HepG2 (cell line): ENCODE results near the gene ERCC6. TPM values are rescaled to one million over a fixed set of nuclear protein-coding genes. Genes with fewer than 3 reads are reported as not detected.

Experiments used
- ATAC-seq: fragments of 200-7000 bp; cut with Tn5 transposase; 3 replicates; pipeline ENCODE4 v1.9.1; 2020; ENCODE audit warnings: mild to moderate bottlenecking, moderate library complexity
- BruUV-seq: library from RNA; stranded (reverse); fragments of 400-500 nt; replicated peaks from 2 replicates; lab custom pipeline; 2021; lab: Mats Ljungman, UMichigan
- CTCF ChIA-PET: fragments of 300-600 bp; formaldehyde crosslinking; extraction: SDS; loops from one replicate; lab custom pipeline; 2021; ENCODE audit warnings: low total read pairs, inconsistent platforms, low intra/inter-chr PET ratio; lab: Yijun Ruan, JAX
- POLR2A ChIA-PET: fragments of 350-600 bp; sonication (Branson Sonifier 250); formaldehyde crosslinking; loops from one replicate; lab custom pipeline; 2020; ENCODE audit warnings: antibody characterized with exemption, inconsistent platforms; lab: Yijun Ruan, JAX
- DNase-seq: peaks from one replicate; pipeline ENCODE4 v3.0.0-alpha.2; 2015; ENCODE audit warnings: low spot score
- FAIRE-seq: peaks from 3 replicates; lab custom pipeline; 2011; peaks lifted over from hg19 to GRCh38; lab: Jason Lieb, UNC
- H2AFZ ChIP-seq: one replicate; pipeline ENCODE4 v1.6.1; 2011; ENCODE audit warnings: low read length, inconsistent platforms
- H3K27ac ChIP-seq: fragments of 300-600 bp; 3 replicates; pipeline ENCODE4 v1.8.0; 2011; ENCODE audit warnings: mixed run types, mild to moderate bottlenecking, mixed read lengths, low read length, inconsistent platforms; ENCODE audit not compliant: insufficient read depth; ENCODE audit errors: extremely low read length
- H3K27me3 ChIP-seq, 2 experiments: fragments of 200-600 bp in 1 of 2; 2 replicates in 1 of 2; 3 replicates in 1 of 2; pipeline versions ENCODE4 v1.6.0 to v1.8.0; 2011; ENCODE audit warnings: low read length in 2 of 2, mild to moderate bottlenecking in 2 of 2, moderate library complexity in 2 of 2, inconsistent platforms in 1 of 2; ENCODE audit not compliant: insufficient read depth in 2 of 2, control insufficient read depth in 1 of 2
- H3K36me3 ChIP-seq, 2 experiments: fragments of 200-600 bp in 1 of 2; replicated peaks in 1 of 2; 2 replicates in 1 of 2; 3 replicates in 1 of 2; pipeline versions ENCODE4 v1.5.1 to v1.8.0; 2011; ENCODE audit warnings: low read length in 2 of 2, inconsistent platforms in 1 of 2; ENCODE audit not compliant: insufficient read depth in 2 of 2, control insufficient read depth in 1 of 2
- H3K4me1 ChIP-seq: 2 replicates; pipeline ENCODE4 v1.5.1; 2012; ENCODE audit warnings: low read length, inconsistent platforms; ENCODE audit not compliant: insufficient read depth
- H3K4me2 ChIP-seq: 2 replicates; pipeline ENCODE4 v1.6.0; 2011; ENCODE audit warnings: low read depth, low read length, inconsistent platforms
- H3K4me3 ChIP-seq, 3 experiments: fragments of 200-600 bp in 1 of 3; sonication (generic), shearing (Covaris generic) in 1 of 3; replicated peaks in 1 of 3; 2 replicates each; pipeline ENCODE4 v1.5.1; 2011 to 2016; ENCODE audit warnings: low read length in 3 of 3, inconsistent platforms in 2 of 3, low read depth in 2 of 3, mild to moderate bottlenecking in 2 of 3, control low read depth in 1 of 3, mixed read lengths in 1 of 3; ENCODE audit not compliant: insufficient read depth in 1 of 3
- H3K79me2 ChIP-seq: one replicate; pipeline ENCODE4 v1.6.1; 2011; ENCODE audit warnings: low read length, inconsistent platforms; ENCODE audit not compliant: insufficient read depth
- H3K9ac ChIP-seq: 2 replicates; pipeline ENCODE4 v1.6.0; 2011; ENCODE audit warnings: mild to moderate bottlenecking, low read depth, low read length, inconsistent platforms; ENCODE audit not compliant: insufficient read depth
- H3K9me3 ChIP-seq: 2 replicates; pipeline ENCODE4 v1.5.1; 2012; ENCODE audit warnings: mild to moderate bottlenecking, low read length
- H4K20me1 ChIP-seq: 2 replicates; pipeline ENCODE4 v1.6.0; 2011; ENCODE audit warnings: inconsistent platforms, mild to moderate bottlenecking, low read length, moderate library complexity; ENCODE audit not compliant: insufficient read depth
- ATF7 ChIP-seq, 2 experiments: fragments of 450-650 bp in 1 of 2; sonication (generic) in 1 of 2; formaldehyde crosslinking in 1 of 2; IDR thresholded peaks; 2 replicates each; pipeline versions ENCODE4 v1.4.0 to v1.6.1; 2016 to 2020; ENCODE audit warnings: antibody characterized with exemption in 1 of 2, mild to moderate bottlenecking in 1 of 2, missing genetic modification reagents in 1 of 2
- ATM ChIP-seq: fragments of 450-650 bp; IDR thresholded peaks from 2 replicates; pipeline ENCODE4 v1.7.1; 2017; ENCODE audit warnings: mild to moderate bottlenecking, borderline replicate concordance
- CBFB ChIP-seq: sonication (generic); formaldehyde crosslinking; IDR thresholded peaks from 2 replicates; pipeline ENCODE4 v1.4.0; 2020; ENCODE audit warnings: missing genetic modification reagents
- RBFOX2 ChIP-seq: fragments of 200-400 bp; formaldehyde crosslinking; IDR thresholded peaks from 2 replicates; pipeline ENCODE4 v1.6.1; 2017; ENCODE audit warnings: low read depth, mild to moderate bottlenecking, low read length
- SP1 ChIP-seq, 2 experiments: fragments of 450-650 bp in 1 of 2; sonication (generic) in 1 of 2; formaldehyde crosslinking in 1 of 2; IDR thresholded peaks; 2 replicates each; pipeline versions ENCODE4 v1.4.0 to v1.6.1; 2016 to 2020; ENCODE audit warnings: missing genetic modification reagents in 1 of 2
- ZNF326 ChIP-seq: sonication (generic); formaldehyde crosslinking; IDR thresholded peaks from 2 replicates; pipeline ENCODE4 v1.4.0; 2020; ENCODE audit warnings: missing genetic modification reagents, borderline replicate concordance
- ZNF577 ChIP-seq: sonication (generic); formaldehyde crosslinking; IDR thresholded peaks from 2 replicates; pipeline ENCODE4 v1.4.0; 2020; ENCODE audit warnings: mild to moderate bottlenecking, low read depth, missing genetic modification reagents, borderline replicate concordance
- ZNF720 ChIP-seq: sonication (generic); formaldehyde crosslinking; IDR thresholded peaks from 2 replicates; pipeline ENCODE4 v1.4.0; 2020; ENCODE audit warnings: missing genetic modification reagents
- ZSCAN29 ChIP-seq: sonication (generic); formaldehyde crosslinking; conservative IDR thresholded peaks from 2 replicates; pipeline ENCODE4 v1.4.0; 2020; ENCODE audit warnings: mild to moderate bottlenecking, missing genetic modification reagents
- WGBS: methylation state at CpG from one replicate; pipeline ENCODE4 v1.1.6; 2017; ENCODE audit warnings: low lambda C conversion rate; 5-methylcytosine and 5-hydroxymethylcytosine counted together
- in situ Hi-C: cut with HindIII; loops from 2 replicates; pipeline ENCODE4 v1.10.0; 2017; ENCODE audit warnings: low pct_unique_long_range_greater_than_20kb; ENCODE audit not compliant: extremely low pct_ligation_motif_present
- intact Hi-C: fragments of 100-400 bp; cut with micrococcal nuclease; formaldehyde crosslinking; loops from one replicate; pipeline ENCODE4 v1.10.0; 2022; ENCODE audit not compliant: unreplicated experiment
- polyA plus RNA-seq, 8 experiments: library from polyadenylated mRNA; depleted of rRNA in 3 of 8; stranded (reverse) in 7 of 8; unstranded in 1 of 8; fragments of >200 nt; fragmentation: Illumina TruSeq in 4 of 8; extraction: Trizol in 4 of 8; gene quantifications; 2 replicates each; pipeline versions ENCODE4 v1.2.1 to v1.2.3, GENCODE V29; 2011 to 2016; ENCODE audit warnings: low read depth in 4 of 8, missing spikeins in 1 of 8, mixed read lengths in 1 of 8; ENCODE audit not compliant: insufficient read depth in 1 of 8
- total RNA-seq, 5 experiments: library from RNA; depleted of rRNA; stranded (reverse); fragments of >200 nt; fragmentation: Illumina TruSeq; extraction: Trizol; gene quantifications; 2 replicates each; pipeline ENCODE4 v1.2.3, GENCODE V29; 2016; ENCODE audit warnings: low read depth in 1 of 5
- TF ChIP-seq, protein P1 (sequence below): IDR thresholded peaks from 2 replicates; pipeline ENCODE4 v1.6.1; 2018; ENCODE audit warnings: missing genetic modification reagents
- TF ChIP-seq, protein P2 (sequence below): sonication (generic); formaldehyde crosslinking; conservative IDR thresholded peaks from 2 replicates; pipeline ENCODE4 v1.8.1; 2023; ENCODE audit warnings: missing genetic modification reagents
- TF ChIP-seq, protein P3 (sequence below): sonication (generic); formaldehyde crosslinking; IDR thresholded peaks from 2 replicates; pipeline ENCODE4 v1.4.0; 2020; ENCODE audit warnings: missing genetic modification reagents
- TF ChIP-seq, protein P4 (sequence below): sonication (generic); formaldehyde crosslinking; IDR thresholded peaks from 2 replicates; pipeline ENCODE4 v1.5.0; 2020; ENCODE audit warnings: mild to moderate bottlenecking, missing genetic modification reagents
- TF ChIP-seq, protein P5 (sequence below): sonication (generic); formaldehyde crosslinking; IDR thresholded peaks from 2 replicates; pipeline ENCODE4 v1.5.0; 2020; ENCODE audit warnings: missing genetic modification reagents
- TF ChIP-seq, protein P6 (sequence below): sonication (generic); formaldehyde crosslinking; IDR thresholded peaks from 2 replicates; pipeline ENCODE4 v1.5.1; 2020; ENCODE audit warnings: mild to moderate bottlenecking, missing genetic modification reagents, moderate library complexity

Gene ERCC6
- total and polyA plus RNA-seq, 2 of the 13 experiments (the other 11 are each of a cell fraction or from before 2014, with no cell fraction given) = 5.1 to 9.8 TPM

DNA sequence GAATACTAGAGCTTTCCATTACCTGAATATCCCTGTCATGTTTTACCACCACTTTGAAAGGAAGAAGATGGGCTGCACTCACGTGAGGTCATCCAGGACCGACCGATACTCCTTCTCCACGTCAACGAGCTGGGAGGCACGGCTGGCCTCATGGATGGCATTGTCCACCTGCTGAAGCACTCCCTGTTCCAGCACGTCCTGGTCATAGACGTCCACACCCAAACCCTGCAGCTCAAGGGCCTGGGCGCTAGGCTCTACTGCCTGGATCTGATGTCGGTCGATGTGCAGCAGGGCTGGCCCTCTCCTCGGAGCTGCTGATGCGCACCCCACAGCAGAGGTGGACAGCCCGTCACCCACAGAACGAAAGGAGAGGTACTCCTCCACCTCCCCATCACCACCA is 6.5 kb downstream of the ERCC6 start:
- no peak for FAIRE-seq
- ATAC-seq = no peak
- WGBS = 96% methylated on average over 13 of the region's 15 CpGs
- no peak overlapping the region for H3K4me3 ChIP-seq
- in situ Hi-C loops = no loop called here
- H3K36me3 ChIP-seq = peaks cover 13 to 48% of the 10 kb centered on the region in 2 experiments
- DNase-seq = no peak
- no peak overlapping the region for H3K9ac ChIP-seq
- H3K79me2 ChIP-seq = peaks cover 2% of the 10 kb centered on the region
- ChIA-PET CTCF (no interaction called here), POLR2A (no interaction called here)
- no peaks in the 10 kb centered on the region for H4K20me1 ChIP-seq
- intact Hi-C loops = no loop called here
- H3K4me1 ChIP-seq = peaks cover under 1% of the 10 kb centered on the region
- no peaks in the 10 kb centered on the region for H3K27me3 ChIP-seq
- no peak overlapping the region for H2AFZ ChIP-seq
- BruUV-seq = no TSS peak
- H3K9me3 ChIP-seq = no peaks in the 10 kb centered on the region
- no peak overlapping the region for H3K27ac ChIP-seq
- no peak overlapping the region for H3K4me2 ChIP-seq
- TF ChIP-seq ZNF577 (no peak), ZNF326 (CRISPR knock-in tag) (no peak), ZNF720 (CRISPR knock-in tag) (no peak), ZSCAN29 (CRISPR knock-in tag) (no peak), ATF7 (IDR thresholded peaks at IDR 0.05) (no peak), ATF7 (CRISPR knock-in tag; IDR thresholded peaks at IDR 0.05) (no peak), RBFOX2 (no peak), ATM (no peak), CBFB (CRISPR knock-in tag) (no peak), SP1 (IDR thresholded peaks at IDR 0.05) (no peak), SP1 (CRISPR knock-in tag; IDR thresholded peaks at IDR 0.05) (no peak)
- TF ChIP-seq, protein P1, sequence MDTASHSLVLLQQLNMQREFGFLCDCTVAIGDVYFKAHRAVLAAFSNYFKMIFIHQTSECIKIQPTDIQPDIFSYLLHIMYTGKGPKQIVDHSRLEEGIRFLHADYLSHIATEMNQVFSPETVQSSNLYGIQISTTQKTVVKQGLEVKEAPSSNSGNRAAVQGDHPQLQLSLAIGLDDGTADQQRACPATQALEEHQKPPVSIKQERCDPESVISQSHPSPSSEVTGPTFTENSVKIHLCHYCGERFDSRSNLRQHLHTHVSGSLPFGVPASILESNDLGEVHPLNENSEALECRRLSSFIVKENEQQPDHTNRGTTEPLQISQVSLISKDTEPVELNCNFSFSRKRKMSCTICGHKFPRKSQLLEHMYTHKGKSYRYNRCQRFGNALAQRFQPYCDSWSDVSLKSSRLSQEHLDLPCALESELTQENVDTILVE (CRISPR knock-in tag) = no peak
- TF ChIP-seq, protein P2, sequence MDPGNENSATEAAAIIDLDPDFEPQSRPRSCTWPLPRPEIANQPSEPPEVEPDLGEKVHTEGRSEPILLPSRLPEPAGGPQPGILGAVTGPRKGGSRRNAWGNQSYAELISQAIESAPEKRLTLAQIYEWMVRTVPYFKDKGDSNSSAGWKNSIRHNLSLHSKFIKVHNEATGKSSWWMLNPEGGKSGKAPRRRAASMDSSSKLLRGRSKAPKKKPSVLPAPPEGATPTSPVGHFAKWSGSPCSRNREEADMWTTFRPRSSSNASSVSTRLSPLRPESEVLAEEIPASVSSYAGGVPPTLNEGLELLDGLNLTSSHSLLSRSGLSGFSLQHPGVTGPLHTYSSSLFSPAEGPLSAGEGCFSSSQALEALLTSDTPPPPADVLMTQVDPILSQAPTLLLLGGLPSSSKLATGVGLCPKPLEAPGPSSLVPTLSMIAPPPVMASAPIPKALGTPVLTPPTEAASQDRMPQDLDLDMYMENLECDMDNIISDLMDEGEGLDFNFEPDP (CRISPR knock-in tag) = no peak
- TF ChIP-seq, protein P3, sequence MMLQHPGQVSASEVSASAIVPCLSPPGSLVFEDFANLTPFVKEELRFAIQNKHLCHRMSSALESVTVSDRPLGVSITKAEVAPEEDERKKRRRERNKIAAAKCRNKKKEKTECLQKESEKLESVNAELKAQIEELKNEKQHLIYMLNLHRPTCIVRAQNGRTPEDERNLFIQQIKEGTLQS (CRISPR knock-in tag) = no peak
- TF ChIP-seq, protein P4, sequence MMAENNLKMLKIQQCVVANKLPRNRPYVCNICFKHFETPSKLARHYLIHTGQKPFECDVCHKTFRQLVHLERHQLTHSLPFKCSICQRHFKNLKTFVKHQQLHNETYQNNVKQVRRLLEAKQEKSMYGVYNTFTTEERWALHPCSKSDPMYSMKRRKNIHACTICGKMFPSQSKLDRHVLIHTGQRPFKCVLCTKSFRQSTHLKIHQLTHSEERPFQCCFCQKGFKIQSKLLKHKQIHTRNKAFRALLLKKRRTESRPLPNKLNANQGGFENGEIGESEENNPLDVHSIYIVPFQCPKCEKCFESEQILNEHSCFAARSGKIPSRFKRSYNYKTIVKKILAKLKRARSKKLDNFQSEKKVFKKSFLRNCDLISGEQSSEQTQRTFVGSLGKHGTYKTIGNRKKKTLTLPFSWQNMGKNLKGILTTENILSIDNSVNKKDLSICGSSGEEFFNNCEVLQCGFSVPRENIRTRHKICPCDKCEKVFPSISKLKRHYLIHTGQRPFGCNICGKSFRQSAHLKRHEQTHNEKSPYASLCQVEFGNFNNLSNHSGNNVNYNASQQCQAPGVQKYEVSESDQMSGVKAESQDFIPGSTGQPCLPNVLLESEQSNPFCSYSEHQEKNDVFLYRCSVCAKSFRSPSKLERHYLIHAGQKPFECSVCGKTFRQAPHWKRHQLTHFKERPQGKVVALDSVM (CRISPR knock-in tag) = no peak
- TF ChIP-seq, protein P5, sequence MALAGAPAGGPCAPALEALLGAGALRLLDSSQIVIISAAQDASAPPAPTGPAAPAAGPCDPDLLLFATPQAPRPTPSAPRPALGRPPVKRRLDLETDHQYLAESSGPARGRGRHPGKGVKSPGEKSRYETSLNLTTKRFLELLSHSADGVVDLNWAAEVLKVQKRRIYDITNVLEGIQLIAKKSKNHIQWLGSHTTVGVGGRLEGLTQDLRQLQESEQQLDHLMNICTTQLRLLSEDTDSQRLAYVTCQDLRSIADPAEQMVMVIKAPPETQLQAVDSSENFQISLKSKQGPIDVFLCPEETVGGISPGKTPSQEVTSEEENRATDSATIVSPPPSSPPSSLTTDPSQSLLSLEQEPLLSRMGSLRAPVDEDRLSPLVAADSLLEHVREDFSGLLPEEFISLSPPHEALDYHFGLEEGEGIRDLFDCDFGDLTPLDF (CRISPR knock-in tag) = no peak
- TF ChIP-seq, protein P6, sequence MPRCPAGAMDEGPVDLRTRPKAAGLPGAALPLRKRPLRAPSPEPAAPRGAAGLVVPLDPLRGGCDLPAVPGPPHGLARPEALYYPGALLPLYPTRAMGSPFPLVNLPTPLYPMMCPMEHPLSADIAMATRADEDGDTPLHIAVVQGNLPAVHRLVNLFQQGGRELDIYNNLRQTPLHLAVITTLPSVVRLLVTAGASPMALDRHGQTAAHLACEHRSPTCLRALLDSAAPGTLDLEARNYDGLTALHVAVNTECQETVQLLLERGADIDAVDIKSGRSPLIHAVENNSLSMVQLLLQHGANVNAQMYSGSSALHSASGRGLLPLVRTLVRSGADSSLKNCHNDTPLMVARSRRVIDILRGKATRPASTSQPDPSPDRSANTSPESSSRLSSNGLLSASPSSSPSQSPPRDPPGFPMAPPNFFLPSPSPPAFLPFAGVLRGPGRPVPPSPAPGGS = no peak
